Astrocyte (in vitro differentiated cells and primary cell): Measurements from ENCODE around the gene CBARP. TPM values are rescaled to one million over a fixed set of nuclear protein-coding genes. Genes with fewer than 3 reads are reported as not detected.
"Not testable (repeated sequence)": the region's sequence is repeated elsewhere in the genome, so short reads cannot be mapped to it uniquely, and the experiment has no call there.

Experiments
- DNase-seq: peaks from one replicate; pipeline ENCODE4 v3.0.0-alpha.2; 2010; ENCODE audit warnings: low read depth
- FAIRE-seq: peaks from 2 replicates; lab custom pipeline; 2011; peaks lifted over from hg19 to GRCh38; lab: Jason Lieb, UNC
- H2AFZ ChIP-seq: 2 replicates; pipeline ENCODE4 v1.6.0; 2012; ENCODE audit warnings: low read depth, low read length, inconsistent platforms
- H3K27ac ChIP-seq: 2 replicates; pipeline ENCODE4 v1.5.1; 2011; ENCODE audit warnings: low read depth, low read length, inconsistent platforms
- H3K27me3 ChIP-seq: 2 replicates; pipeline ENCODE4 v1.6.0; 2011; ENCODE audit warnings: low read length, inconsistent platforms; ENCODE audit not compliant: insufficient read depth
- H3K36me3 ChIP-seq: 2 replicates; pipeline ENCODE4 v1.5.1; 2011; ENCODE audit warnings: low read length, inconsistent platforms; ENCODE audit not compliant: insufficient read depth
- H3K4me1 ChIP-seq: 2 replicates; pipeline ENCODE4 v1.5.1; 2011; ENCODE audit warnings: low read length, inconsistent platforms; ENCODE audit not compliant: insufficient read depth
- H3K4me2 ChIP-seq: 2 replicates; pipeline ENCODE4 v1.6.0; 2012; ENCODE audit warnings: low read length, inconsistent platforms
- H3K4me3 ChIP-seq: 2 replicates; pipeline ENCODE4 v1.5.1; 2011; ENCODE audit warnings: low read depth, mild to moderate bottlenecking, low read length, inconsistent platforms; ENCODE audit not compliant: insufficient read depth
- H3K79me2 ChIP-seq: 2 replicates; pipeline ENCODE4 v1.6.0; 2012; ENCODE audit warnings: mild to moderate bottlenecking, low read length, inconsistent platforms; ENCODE audit not compliant: insufficient read depth
- H3K9ac ChIP-seq: 2 replicates; pipeline ENCODE4 v1.6.0; 2012; ENCODE audit warnings: mild to moderate bottlenecking, low read length, inconsistent platforms
- H3K9me3 ChIP-seq: 2 replicates; pipeline ENCODE4 v1.5.1; 2012; ENCODE audit warnings: low read depth, mild to moderate bottlenecking, low read length, inconsistent platforms; ENCODE audit not compliant: insufficient read depth
- H4K20me1 ChIP-seq: 2 replicates; pipeline ENCODE4 v1.6.0; 2012; ENCODE audit warnings: low read length, inconsistent platforms; ENCODE audit not compliant: insufficient read depth
- H3K27ac Mint-ChIP-seq: one replicate; pipeline ENCODE4 v1.8.0; 2021; ENCODE audit warnings: mild to moderate bottlenecking, mixed read lengths; ENCODE audit not compliant: unreplicated experiment
- H3K27me3 Mint-ChIP-seq: one replicate; pipeline ENCODE4 v1.8.0; 2021; ENCODE audit warnings: low read depth, mixed read lengths; ENCODE audit not compliant: unreplicated experiment
- H3K36me3 Mint-ChIP-seq: one replicate; pipeline ENCODE4 v1.8.0; 2021; ENCODE audit warnings: low read depth, mixed read lengths; ENCODE audit not compliant: unreplicated experiment
- H3K4me1 Mint-ChIP-seq: one replicate; pipeline ENCODE4 v1.8.0; 2021; ENCODE audit warnings: low read depth, mixed read lengths; ENCODE audit not compliant: unreplicated experiment
- H3K4me3 Mint-ChIP-seq: one replicate; pipeline ENCODE4 v1.8.0; 2021; ENCODE audit warnings: mild to moderate bottlenecking, moderate library complexity, mixed read lengths; ENCODE audit not compliant: unreplicated experiment
- H3K9me3 Mint-ChIP-seq: one replicate; pipeline ENCODE4 v1.8.0; 2021; ENCODE audit warnings: mild to moderate bottlenecking, mixed read lengths; ENCODE audit not compliant: unreplicated experiment
- CTCF ChIP-seq: IDR thresholded peaks from 2 replicates; pipeline ENCODE4 v1.5.1; 2011; ENCODE audit warnings: low read depth, mild to moderate bottlenecking, inconsistent platforms, low read length, moderate library complexity; ENCODE audit not compliant: insufficient read depth
- EZH2 ChIP-seq: IDR thresholded peaks from 2 replicates; pipeline ENCODE4 v1.6.1; 2012; ENCODE audit warnings: mild to moderate bottlenecking, low read length, inconsistent platforms; ENCODE audit not compliant: insufficient read depth
- total RNA-seq: library from RNA; stranded (reverse); gene quantifications from 2 replicates; pipeline ENCODE4 v1.2.1, GENCODE V29; 2021

The CBARP gene
- total RNA-seq, 1 donor from 2014 or later = 19.8 TPM

GRCh38 chr19:1206150-1206863, 31.5 kb downstream of the CBARP start:
- Mint-ChIP-seq H3K9me3 (no peaks in the 10 kb centered on the region), H3K27ac (peak overlapping the region; percentile 86), H3K27me3 (no peaks in the 10 kb centered on the region), H3K36me3 (peaks cover 2% of the 10 kb centered on the region), H3K4me1 (peaks cover 18% of the 10 kb centered on the region), H3K4me3 (peak overlapping the region; percentile 98)
- Histone ChIP-seq H3K79me2 (peaks cover 52% of the 10 kb centered on the region), H3K27me3 (no peaks in the 10 kb centered on the region), H3K4me3 (peak overlapping the region; percentile 79), H3K9me3 (no peaks in the 10 kb centered on the region), H2AFZ (no peak overlapping the region), H3K9ac (peak overlapping the region; percentile 83), H3K4me1 (peaks cover 31% of the 10 kb centered on the region), H4K20me1 (peaks cover 41% of the 10 kb centered on the region), H3K36me3 (no peaks in the 10 kb centered on the region), H3K4me2 (peak overlapping the region; percentile 99), H3K27ac (peak overlapping the region; percentile 63)
- DNase-seq (no peak), FAIRE-seq (no peak)
- TF ChIP-seq EZH2 (no peak), CTCF (no peak)

DNA sequence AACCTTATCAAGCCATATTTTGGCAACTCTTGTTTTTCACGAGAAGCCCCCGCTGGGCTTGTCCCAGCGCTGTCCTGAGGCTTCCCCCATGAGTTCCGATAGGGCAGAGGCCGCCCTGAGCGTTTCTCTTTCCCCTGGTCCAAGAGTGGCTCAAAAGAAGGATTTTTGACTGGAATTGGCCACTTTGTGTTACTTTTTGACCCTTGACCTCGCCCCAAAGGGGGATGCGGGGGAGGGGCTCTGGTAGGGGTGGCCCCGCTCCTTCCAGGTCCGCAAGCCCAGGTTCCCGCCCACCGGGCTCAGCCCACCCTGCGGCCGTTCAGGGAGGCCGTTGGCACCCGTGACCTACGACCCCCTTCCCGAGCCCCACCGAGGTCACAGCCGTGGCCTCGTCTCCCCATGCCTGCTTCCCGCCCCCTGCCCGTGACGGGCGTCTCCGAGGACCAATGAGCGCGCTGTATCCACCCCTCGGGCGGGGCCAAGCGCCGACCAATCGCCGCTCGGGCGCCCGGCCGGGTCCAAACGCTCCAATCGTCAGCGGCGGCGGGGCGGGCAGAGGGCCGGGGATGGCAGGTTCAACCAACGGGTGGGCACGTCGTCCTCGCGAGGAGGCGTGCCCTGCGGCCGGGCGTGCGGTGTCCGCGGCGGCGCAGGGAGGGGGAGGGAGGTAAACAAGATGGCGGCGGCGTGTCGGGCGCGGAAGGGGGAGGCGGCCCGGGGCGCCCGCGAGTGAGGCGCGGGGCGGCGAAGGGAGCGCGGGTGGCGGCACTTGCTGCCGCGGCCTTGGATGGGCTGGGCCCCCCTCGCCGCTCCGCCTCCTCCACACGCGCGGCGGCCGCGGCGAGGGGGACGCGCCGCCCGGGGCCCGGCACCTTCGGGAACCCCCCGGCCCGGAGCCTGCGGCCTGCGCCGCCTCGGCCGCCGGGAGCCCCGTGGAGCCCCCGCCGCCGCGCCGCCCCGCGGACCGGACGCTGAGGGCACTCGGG, 32.4 kb downstream of the CBARP start, which contains the start of gene STK11:
Gene STK11, plus strand, starts transcription at position 665 of the 986 bp plus-strand sequence. CDS start 1,136 bp downstream, outside the sequence.
- FAIRE-seq (no peak), DNase-seq (peak; percentile 88)
- H3K9me3 Mint-ChIP-seq = no peaks in the 10 kb centered on the region
- Histone ChIP-seq H3K27ac (peak within 1 kb of the TSS; percentile 63), H3K27me3 (no peaks in the 10 kb centered on the region), H3K4me3 (peak within 1 kb of the TSS; percentile 79), H3K4me2 (peak within 1 kb of the TSS; percentile 99), H3K79me2 (peaks cover 43% of the 10 kb centered on the region), H3K9ac (peak within 1 kb of the TSS; percentile 83), H3K4me1 (peaks cover 30% of the 10 kb centered on the region), H2AFZ (peak within 1 kb of the TSS; percentile 64), H4K20me1 (peaks cover 40% of the 10 kb centered on the region), H3K36me3 (no peaks in the 10 kb centered on the region), H3K9me3 (no peaks in the 10 kb centered on the region)
- H3K36me3 Mint-ChIP-seq = peaks cover 2% of the 10 kb centered on the region
- peak within 1 kb of the TSS; percentile 86 for H3K27ac Mint-ChIP-seq
- peaks cover 17% of the 10 kb centered on the region for H3K4me1 Mint-ChIP-seq
- TF ChIP-seq CTCF = no peak
- no peak for TF ChIP-seq EZH2
- no peaks in the 10 kb centered on the region for H3K27me3 Mint-ChIP-seq
- peak within 1 kb of the TSS; percentile 98 for H3K4me3 Mint-ChIP-seq

GRCh38 chr19:1200614-1201013, 37.2 kb downstream of the CBARP start:
- H3K79me2 ChIP-seq, H3K36me3 ChIP-seq, H3K4me3 Mint-ChIP-seq, H3K27ac ChIP-seq, DNase-seq, H3K9me3 Mint-ChIP-seq, H2AFZ ChIP-seq, H3K4me1 Mint-ChIP-seq, H3K4me2 ChIP-seq, H3K4me3 ChIP-seq, H3K27me3 Mint-ChIP-seq, H4K20me1 ChIP-seq, H3K27ac Mint-ChIP-seq, H3K9ac ChIP-seq, H3K9me3 ChIP-seq, H3K36me3 Mint-ChIP-seq, H3K27me3 ChIP-seq, FAIRE-seq: not testable (repeated sequence)
- H3K4me1 ChIP-seq = peaks cover 11% of the 10 kb centered on the region
